Gastroesophageal sphincter (tissue), 3 donors: Measurements from ENCODE around the gene NEU2.

Experiments
- CTCF ChIP-seq, 4 experiments: fragments of 200-600 bp in 2 of 4; fragments of 450-650 bp in 2 of 4; sonication (generic) in 1 of 4; IDR thresholded peaks; one replicate each; pipeline ENCODE4 v1.5.1; 2017 to 2019; ENCODE audit warnings: antibody characterized with exemption in 4 of 4, mild to moderate bottlenecking in 2 of 4, moderate library complexity in 2 of 4
- POLR2AphosphoS5 ChIP-seq: sonication (generic); formaldehyde crosslinking; IDR thresholded peaks from one replicate; pipeline ENCODE4 v1.6.1; 2017; ENCODE audit warnings: antibody characterized with exemption

DNA sequence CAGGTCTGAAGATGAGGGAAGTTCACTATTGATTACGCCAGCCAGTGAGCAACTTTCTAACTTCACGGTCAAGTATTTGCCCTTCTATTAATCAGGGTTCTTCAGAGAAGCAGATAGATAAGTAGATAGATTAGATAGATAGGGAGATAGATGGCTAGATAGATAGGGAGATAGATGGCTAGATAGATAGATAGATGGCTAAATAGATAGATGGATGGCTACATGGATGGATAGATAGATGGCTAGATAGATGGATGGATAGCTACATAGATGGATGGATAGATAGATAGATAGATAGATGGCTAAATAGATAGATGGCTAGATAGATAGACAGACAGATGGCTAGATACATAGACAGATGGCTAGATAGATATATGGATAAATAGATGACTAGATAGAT, 22.9 kb downstream of the NEU2 start:
- TF ChIP-seq CTCF (IDR thresholded peaks at IDR 0.05): no peak
- TF ChIP-seq POLR2AphosphoS5: no peak
